PFSK-1 (cell line): ENCODE measurements around the gene APPL2.

ENCODE experiments used
- FOXP2 ChIP-seq: optimal IDR thresholded peaks from 2 replicates; pipeline ENCODE3; 2011; ENCODE audit warnings: borderline replicate concordance, control low read depth, inconsistent platforms; ENCODE audit not compliant: insufficient read depth; ENCODE audit errors: extremely low read length, extremely low read depth
- POLR2AphosphoS5 ChIP-seq: IDR thresholded peaks from 2 replicates; pipeline ENCODE4 v1.6.1; 2012; ENCODE audit warnings: low read depth, mild to moderate bottlenecking, control low read depth, low read length, moderate library complexity
- SIN3A ChIP-seq: IDR thresholded peaks from 2 replicates; pipeline ENCODE4 v1.6.1; 2012; ENCODE audit warnings: mild to moderate bottlenecking, low read length, moderate library complexity, borderline replicate concordance; ENCODE audit not compliant: insufficient read depth
- TAF1 ChIP-seq: IDR thresholded peaks from 2 replicates; pipeline ENCODE4 v1.6.1; 2012; ENCODE audit warnings: low read length, control low read depth, borderline replicate concordance; ENCODE audit not compliant: insufficient read depth

DNA sequence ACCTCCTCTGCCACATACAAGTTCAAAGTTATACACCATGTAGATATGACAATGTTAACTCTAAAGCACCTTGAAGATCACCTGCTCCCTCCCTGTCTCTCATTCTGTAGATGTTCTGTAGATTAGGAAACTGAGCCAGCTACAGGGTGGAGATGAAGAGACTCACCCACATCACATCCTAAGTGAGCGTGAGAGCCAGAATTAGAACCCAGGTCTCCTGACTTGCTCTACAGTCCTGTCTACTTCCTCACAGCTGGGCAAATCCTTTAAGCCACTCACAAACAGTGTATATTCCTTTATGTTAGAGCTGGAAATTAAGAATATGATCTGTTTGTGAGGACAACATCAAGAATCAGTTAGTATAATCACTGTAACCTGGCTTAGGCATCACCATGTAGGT is 1.8 kb downstream of the APPL2 start:
- TF ChIP-seq SIN3A, result no peak
- no peak for TF ChIP-seq FOXP2
- TF ChIP-seq TAF1, result no peak
- TF ChIP-seq POLR2AphosphoS5, result no peak
